ENCODE data around the gene E2F2. TPM values are rescaled to one million over a fixed set of nuclear protein-coding genes. Genes with fewer than 3 reads are reported as not detected.
A peak's percentile ranks its signal among the peaks of the same experiment; 100 is the strongest.

Gene E2F2
- polyA plus RNA-seq, 1 of the 3 experiments (the other 2 are of a cell fraction) = 0.43 TPM

DNA sequence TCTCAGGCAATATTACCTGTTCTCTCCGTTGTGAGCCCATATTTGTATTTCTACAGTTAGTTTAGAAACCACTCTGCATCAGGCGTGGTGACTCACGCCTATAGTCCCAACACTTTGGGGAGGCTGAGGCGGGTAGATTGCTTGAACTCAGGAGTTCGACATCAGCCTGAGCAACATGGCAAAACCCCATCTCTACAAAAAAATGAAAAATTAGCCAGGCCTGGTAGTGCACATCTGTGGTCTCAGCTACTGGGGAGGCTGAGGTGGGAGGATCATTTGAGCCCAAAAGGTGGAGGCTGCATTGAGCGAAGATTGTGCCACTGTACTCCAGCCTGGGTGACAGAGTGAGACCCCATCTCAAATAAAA lies 47.9 kb upstream of the E2F2 start:
- no peaks in the 10 kb centered on the region for H3K9me3 ChIP-seq
- H3K4me3 ChIP-seq (ENCODE audit: low read depth in 2 of 2, low read length in 1 of 2) = no peak overlapping the region
- H3K9me2 ChIP-seq = no peaks in the 10 kb centered on the region
- peak overlapping the region; percentile 80; the same call in 1 of the 2 replicates for H3K9ac ChIP-seq
- ChIA-PET POLR2A (no interaction called here), CTCF (no interaction called here)
- WGBS (ENCODE audit: low lambda C conversion rate) = 90% methylated on average over 6 of the region's 6 CpGs
- 0 out of 2 replicates have a peak overlapping the region, but pooled peaks have one; percentile 90 for H3K4me2 ChIP-seq
- no peaks in the 10 kb centered on the region for H3K27me3 ChIP-seq (ENCODE audit: insufficient read depth)
- H3K27ac ChIP-seq (ENCODE audit: low read depth in 2 of 2, low read length in 1 of 2) = peak overlapping the region in 1 of 2 experiments; percentile 99; a peak in 2 of 4 replicates
- TF ChIP-seq, protein P1, sequence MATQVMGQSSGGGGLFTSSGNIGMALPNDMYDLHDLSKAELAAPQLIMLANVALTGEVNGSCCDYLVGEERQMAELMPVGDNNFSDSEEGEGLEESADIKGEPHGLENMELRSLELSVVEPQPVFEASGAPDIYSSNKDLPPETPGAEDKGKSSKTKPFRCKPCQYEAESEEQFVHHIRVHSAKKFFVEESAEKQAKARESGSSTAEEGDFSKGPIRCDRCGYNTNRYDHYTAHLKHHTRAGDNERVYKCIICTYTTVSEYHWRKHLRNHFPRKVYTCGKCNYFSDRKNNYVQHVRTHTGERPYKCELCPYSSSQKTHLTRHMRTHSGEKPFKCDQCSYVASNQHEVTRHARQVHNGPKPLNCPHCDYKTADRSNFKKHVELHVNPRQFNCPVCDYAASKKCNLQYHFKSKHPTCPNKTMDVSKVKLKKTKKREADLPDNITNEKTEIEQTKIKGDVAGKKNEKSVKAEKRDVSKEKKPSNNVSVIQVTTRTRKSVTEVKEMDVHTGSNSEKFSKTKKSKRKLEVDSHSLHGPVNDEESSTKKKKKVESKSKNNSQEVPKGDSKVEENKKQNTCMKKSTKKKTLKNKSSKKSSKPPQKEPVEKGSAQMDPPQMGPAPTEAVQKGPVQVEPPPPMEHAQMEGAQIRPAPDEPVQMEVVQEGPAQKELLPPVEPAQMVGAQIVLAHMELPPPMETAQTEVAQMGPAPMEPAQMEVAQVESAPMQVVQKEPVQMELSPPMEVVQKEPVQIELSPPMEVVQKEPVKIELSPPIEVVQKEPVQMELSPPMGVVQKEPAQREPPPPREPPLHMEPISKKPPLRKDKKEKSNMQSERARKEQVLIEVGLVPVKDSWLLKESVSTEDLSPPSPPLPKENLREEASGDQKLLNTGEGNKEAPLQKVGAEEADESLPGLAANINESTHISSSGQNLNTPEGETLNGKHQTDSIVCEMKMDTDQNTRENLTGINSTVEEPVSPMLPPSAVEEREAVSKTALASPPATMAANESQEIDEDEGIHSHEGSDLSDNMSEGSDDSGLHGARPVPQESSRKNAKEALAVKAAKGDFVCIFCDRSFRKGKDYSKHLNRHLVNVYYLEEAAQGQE (IDR thresholded peaks at IDR 0.05; ENCODE audit: low read depth, low read length) = no peak
- TF ChIP-seq POLR2AphosphoS5 (IDR thresholded peaks at IDR 0.05; ENCODE audit: low read depth, low read length) (no peak), MEF2A (IDR thresholded peaks at IDR 0.05; ENCODE audit: borderline replicate concordance, low read depth) (no peak), FOXJ3 (CRISPR knock-in tag; IDR thresholded peaks at IDR 0.05) (no peak), NFIC (IDR thresholded peaks at IDR 0.05; ENCODE audit: borderline replicate concordance) (no peak), SIN3A (IDR thresholded peaks at IDR 0.05; ENCODE audit: borderline replicate concordance, low read depth, low read length) (no peak), GATA2 (CRISPR knock-in tag; IDR thresholded peaks at IDR 0.05) (no peak), EP300 (IDR thresholded peaks at IDR 0.05; ENCODE audit: borderline replicate concordance in 1 of 2, low read depth in 1 of 2, low read length in 1 of 2) (no peak), YY1 (IDR thresholded peaks at IDR 0.05; ENCODE audit: low read depth) (no peak)
- TF ChIP-seq, protein P2, sequence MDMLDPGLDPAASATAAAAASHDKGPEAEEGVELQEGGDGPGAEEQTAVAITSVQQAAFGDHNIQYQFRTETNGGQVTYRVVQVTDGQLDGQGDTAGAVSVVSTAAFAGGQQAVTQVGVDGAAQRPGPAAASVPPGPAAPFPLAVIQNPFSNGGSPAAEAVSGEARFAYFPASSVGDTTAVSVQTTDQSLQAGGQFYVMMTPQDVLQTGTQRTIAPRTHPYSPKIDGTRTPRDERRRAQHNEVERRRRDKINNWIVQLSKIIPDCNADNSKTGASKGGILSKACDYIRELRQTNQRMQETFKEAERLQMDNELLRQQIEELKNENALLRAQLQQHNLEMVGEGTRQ (IDR thresholded peaks at IDR 0.05; ENCODE audit: borderline replicate concordance, low read depth, low read length) = no peak
- H2AFZ ChIP-seq (ENCODE audit: low read depth) = no peak overlapping the region
- H3K36me3 ChIP-seq (replicated peaks in 1 of 2; ENCODE audit: control insufficient read depth in 1 of 2, insufficient read depth in 2 of 2, low read length in 1 of 2) = no peaks in the 10 kb centered on the region
- H3K4me1 ChIP-seq (ENCODE audit: control insufficient read depth in 1 of 2, insufficient read depth in 2 of 2, low read depth in 1 of 2, low read length in 1 of 2) = peaks cover 10 to 40% of the 10 kb centered on the region in 2 experiments
- H4K20me1 ChIP-seq (ENCODE audit: insufficient read depth) = no peaks in the 10 kb centered on the region
- H3F3A ChIP-seq (replicated peaks; ENCODE audit: insufficient read depth) = peaks cover 41% of the 10 kb centered on the region
- no peak for DNase-seq
- peaks cover 9% of the 10 kb centered on the region; the same call in 1 of the 2 replicates for H3K79me2 ChIP-seq (ENCODE audit: insufficient read depth)

DNA sequence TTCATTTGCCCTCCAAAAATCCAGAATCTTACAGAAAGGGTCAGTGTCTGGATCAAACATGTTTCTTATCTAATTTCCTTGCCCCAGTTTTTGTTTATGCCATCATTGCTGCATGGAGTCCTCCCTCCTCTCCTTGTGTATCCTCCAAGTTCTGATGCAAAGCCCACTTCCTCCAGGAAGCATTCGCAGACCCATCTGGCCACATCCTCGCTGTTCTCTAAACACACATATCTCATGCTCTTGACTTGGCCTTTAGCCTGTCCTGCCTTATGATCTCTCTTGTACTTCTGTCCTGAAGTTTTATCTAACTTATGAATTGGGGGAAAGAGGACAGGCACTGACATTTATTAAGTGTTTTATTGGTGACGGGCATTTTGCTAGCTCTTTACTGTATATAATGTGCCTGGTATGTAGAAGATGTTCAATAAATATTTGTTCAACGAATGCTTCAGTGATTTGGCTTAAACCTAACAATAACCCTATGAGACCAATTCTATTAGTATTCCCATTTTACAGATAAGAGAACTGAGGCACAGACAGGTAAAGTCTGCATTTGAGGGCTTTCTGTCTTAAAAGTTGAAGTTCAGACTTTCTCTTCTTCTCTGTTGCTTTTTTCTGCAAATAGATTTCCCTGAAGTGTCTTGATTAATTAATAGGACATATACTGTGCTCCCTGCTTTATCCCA lies 47.4 kb upstream of the E2F2 start:
- TF ChIP-seq ELF1 (IDR thresholded peaks at IDR 0.05) = no peak
- no peak for TF ChIP-seq FOXJ3 (CRISPR knock-in tag; IDR thresholded peaks at IDR 0.05)
- no peak for TF ChIP-seq MXI1 (IDR thresholded peaks at IDR 0.05; ENCODE audit: low read depth, low read length)
- TF ChIP-seq ZBTB33 (IDR thresholded peaks at IDR 0.05; ENCODE audit: borderline replicate concordance, low read depth) = no peak
- no peak for TF ChIP-seq EZH2phosphoT487 (IDR thresholded peaks at IDR 0.05; ENCODE audit: borderline replicate concordance, low read depth)
- TF ChIP-seq FOXM1 (IDR thresholded peaks at IDR 0.05; ENCODE audit: low read depth) = no peak
- no peak for TF ChIP-seq PBX3 (IDR thresholded peaks at IDR 0.05)
- TF ChIP-seq EP300 (IDR thresholded peaks at IDR 0.05; ENCODE audit: borderline replicate concordance in 1 of 2, low read depth in 1 of 2, low read length in 1 of 2) = no peak
- CTCF ChIA-PET = interaction anchor here (3.2 to 4.0 kb wide), 2 partner anchors 34 to 56 kb away, joined by 11 to 23 read pairs; no protein-coding TSS in a partner anchor
- POLR2A ChIA-PET = no interaction called here
- Histone ChIP-seq H3K4me3 (ENCODE audit: low read depth in 2 of 2, low read length in 1 of 2) (no peak overlapping the region), H4K20me1 (ENCODE audit: insufficient read depth) (no peaks in the 10 kb centered on the region), H3K27ac (ENCODE audit: low read depth in 2 of 2, low read length in 1 of 2) (peak overlapping the region; percentile 85 to 99; a peak in 3 of 4 replicates), H3K4me2 (peak overlapping the region; percentile 90), H3K79me2 (ENCODE audit: insufficient read depth) (peaks cover 9% of the 10 kb centered on the region; the same call in 1 of the 2 replicates), H3K4me1 (ENCODE audit: control insufficient read depth in 1 of 2, insufficient read depth in 2 of 2, low read depth in 1 of 2, low read length in 1 of 2) (peaks cover 10 to 40% of the 10 kb centered on the region in 2 experiments), H3K9ac (peak overlapping the region; percentile 80), H3K9me2 (no peaks in the 10 kb centered on the region), H2AFZ (ENCODE audit: low read depth) (peak overlapping the region; percentile 89; the same call in 1 of the 2 replicates), H3K36me3 (replicated peaks in 1 of 2; ENCODE audit: control insufficient read depth in 1 of 2, insufficient read depth in 2 of 2, low read length in 1 of 2) (no peaks in the 10 kb centered on the region), H3F3A (replicated peaks; ENCODE audit: insufficient read depth) (peaks cover 38% of the 10 kb centered on the region), H3K9me3 (no peaks in the 10 kb centered on the region), H3K27me3 (ENCODE audit: insufficient read depth) (no peaks in the 10 kb centered on the region)
- no peak for DNase-seq
- WGBS (ENCODE audit: low lambda C conversion rate) = 88% methylated on average over 4 of the region's 4 CpGs

Data from SK-N-SH (cell line).